AG10803 (cell line): ENCODE data around the gene PLG.
"Not testable (repeated sequence)": the region's sequence is repeated elsewhere in the genome, so short reads cannot be mapped to it uniquely, and the experiment has no call there.

Source experiments
- DNase-seq: peaks from one replicate; pipeline ENCODE4 v3.0.0; 2010; ENCODE audit warnings: low read depth
- H3K4me3 ChIP-seq: 2 replicates; pipeline ENCODE4 v1.5.1; 2011; ENCODE audit warnings: mild to moderate bottlenecking, low read length, control low read depth
- CTCF ChIP-seq: conservative IDR thresholded peaks from 2 replicates; pipeline ENCODE4 v1.5.1; 2011; ENCODE audit warnings: mild to moderate bottlenecking, low read length, control low read depth, inconsistent platforms

Gene PLG

DNA sequence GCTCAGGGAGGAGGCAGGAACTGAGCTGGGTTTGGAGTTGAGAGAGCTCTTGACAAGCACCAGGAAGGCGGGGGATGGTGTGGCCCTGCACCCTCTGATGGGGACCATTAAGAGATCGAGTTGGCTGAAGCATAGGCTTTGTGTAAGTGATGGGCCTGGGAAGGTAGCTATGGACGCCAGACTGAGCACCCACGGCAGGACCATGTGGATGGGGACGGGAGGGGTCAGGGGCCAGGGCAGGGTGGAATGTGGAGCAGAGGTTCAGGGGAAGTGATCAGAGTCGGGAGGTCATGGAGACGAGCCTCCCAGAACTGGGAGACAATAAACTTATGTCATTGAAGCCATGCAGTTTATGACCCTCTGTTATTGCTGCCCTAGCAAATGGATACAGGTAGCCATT lies 81.7 kb downstream of the PLG start:
- TF ChIP-seq CTCF, result no peak
- no peak overlapping the region for H3K4me3 ChIP-seq
- no peak for DNase-seq

GRCh38 chr6:160788126-160788525 lies 86.1 kb downstream of the PLG start:
- not testable (repeated sequence) for H3K4me3 ChIP-seq, DNase-seq

DNA sequence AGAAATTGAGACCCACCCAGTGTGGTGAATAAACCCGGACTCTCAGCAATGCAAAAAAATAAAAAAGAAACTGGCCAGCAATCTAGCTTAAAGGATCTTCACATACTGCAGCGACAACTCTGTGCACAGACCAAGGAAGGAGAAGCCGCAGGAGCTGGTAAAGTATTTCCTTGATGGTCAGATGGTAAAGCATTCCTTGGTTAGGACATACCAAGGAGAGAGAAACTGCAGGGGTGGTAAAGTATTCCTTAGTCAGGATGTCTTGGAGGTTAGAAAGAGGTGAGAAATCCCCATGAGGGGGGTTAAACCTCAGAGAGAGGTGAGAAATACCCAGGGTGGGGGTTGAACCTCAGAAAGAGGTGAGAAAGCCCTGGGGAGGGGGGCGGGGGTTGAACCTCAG lies 86.8 kb downstream of the PLG start:
- DNase-seq, result no peak
- no peak for TF ChIP-seq CTCF
- no peak overlapping the region for H3K4me3 ChIP-seq

DNA sequence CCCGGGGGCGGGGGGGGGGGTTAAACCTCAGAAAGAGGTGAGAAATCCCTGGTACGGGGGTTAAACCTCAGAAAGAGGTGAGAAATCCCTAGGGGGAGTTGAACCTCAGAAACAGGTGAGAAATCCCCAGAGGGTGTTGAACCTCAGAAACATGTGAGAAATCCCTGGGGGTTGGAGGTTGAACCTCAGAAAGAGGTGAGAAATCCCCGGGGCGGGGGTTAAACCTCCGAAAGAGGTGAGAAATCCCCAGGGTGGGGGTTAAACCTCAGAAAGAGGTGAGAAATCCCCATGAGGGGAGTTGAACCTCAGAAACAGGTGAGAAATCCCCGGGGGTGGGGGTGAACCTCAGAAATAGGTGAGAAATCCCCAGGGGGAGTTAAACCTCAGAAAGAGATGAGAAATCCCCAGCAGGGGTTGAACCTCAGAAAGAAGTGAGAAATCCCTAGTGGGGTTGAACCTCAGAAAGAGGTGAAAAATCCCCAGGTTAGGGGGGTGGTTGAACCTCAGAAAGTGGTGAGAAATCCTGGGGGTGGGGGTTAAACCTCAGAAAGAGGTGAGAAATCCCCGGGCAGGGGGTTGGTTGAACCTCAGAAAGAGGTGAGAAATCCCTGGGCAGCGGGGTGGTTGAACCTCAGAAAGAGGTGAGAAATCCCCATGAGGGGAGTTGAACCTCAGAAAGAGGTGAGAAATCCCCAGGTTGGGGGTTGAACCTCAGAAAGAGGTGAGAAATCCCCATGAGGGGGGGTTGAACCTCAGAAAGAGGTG lies 87.4 kb downstream of the PLG start:
- H3K4me3 ChIP-seq, result no peak overlapping the region
- no peak for DNase-seq
- TF ChIP-seq CTCF, result no peak

DNA sequence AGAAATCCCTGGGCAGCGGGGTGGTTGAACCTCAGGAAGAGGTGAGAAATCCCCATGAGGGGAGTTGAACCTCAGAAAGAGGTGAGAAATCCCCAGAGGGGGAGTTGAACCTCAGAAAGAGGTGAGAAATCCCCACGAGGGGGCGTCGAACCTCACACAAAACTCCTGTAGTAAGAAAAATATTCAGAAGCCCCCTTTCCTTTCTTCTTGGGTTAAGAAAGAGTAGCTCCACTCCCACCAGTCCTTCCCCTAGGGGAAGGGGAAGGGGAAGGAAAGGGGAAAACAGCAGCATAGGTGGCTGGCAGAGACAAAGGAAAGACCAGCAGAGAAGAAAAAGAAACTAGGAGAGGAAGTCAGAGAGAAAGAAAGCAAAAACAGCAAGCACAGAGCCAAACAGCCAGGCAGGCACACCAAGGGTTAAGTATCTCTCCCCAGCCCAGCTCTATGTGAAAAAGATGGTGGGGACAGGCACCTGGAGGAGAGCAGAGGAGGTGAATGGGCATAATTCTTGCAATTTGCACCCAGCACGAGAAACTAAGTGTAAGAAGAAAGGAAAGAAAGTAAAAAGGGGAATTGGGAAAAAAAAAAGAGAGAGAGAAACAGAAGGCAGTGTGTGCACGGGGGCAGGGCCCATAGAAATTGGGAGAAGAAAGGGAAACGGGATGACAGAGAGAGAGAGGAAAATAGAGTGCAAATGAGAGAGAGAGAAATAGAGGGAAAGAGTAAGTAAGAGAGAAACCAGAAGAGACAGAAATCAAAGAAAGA lies 88.2 kb downstream of the PLG start:
- peak; percentile 11 for DNase-seq
- TF ChIP-seq CTCF, result no peak; the same call in 1 of the 2 replicates
- H3K4me3 ChIP-seq, result peak overlapping the region; percentile 36

DNA sequence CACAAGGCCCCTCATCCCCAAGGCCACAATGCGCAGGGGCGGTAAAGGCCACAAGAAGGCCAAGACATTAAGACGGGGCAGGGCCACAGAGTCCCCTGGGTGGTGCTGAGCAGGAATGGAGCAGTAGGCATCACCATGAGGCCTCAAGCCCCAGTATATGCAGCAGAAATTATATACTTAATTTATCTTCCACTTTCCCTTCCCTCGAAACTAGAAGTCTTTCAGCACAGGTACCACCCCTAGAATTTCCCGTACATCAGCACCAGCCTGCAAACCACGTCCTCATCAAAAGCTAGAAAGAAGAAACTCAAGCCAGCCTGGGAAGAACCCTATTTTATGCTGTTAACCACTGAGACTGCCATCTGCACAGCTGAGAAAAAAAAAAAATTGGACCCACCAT lies 89.4 kb downstream of the PLG start:
- no peak for TF ChIP-seq CTCF
- no peak overlapping the region for H3K4me3 ChIP-seq
- no peak for DNase-seq

DNA sequence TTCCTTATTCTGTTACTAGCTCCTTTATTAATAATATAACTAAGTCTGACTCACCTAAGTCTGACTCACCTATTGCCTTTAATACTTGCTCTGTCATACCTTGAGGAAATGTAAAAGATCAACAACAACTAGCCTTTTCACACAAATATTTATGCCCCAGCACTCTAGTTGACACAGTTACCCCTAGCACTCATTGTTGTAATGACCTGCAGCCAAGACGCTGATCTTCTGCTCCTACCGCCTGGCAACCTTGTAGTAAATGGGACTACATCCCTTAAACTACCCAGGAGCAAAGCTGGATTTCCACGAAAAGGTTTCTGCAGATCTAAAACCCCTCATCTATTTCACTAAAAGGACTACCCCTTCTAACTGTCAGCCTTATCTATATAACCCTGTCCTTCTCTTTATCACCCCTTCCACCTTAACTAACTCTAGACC lies 90.0 kb downstream of the PLG start:
- DNase-seq, result no peak
- H3K4me3 ChIP-seq, result no peak overlapping the region
- no peak for TF ChIP-seq CTCF
